HFFc6 (cell line): ENCODE measurements around the gene PLSCR4. TPM values are rescaled to one million over a fixed set of nuclear protein-coding genes. Genes with fewer than 3 reads are reported as not detected.

Experiments used
- DNase-seq: peaks from one replicate; pipeline ENCODE4 v3.0.0-alpha.2; 2018
- H3K27ac Mint-ChIP-seq: 2 replicates; pipeline ENCODE4 v1.8.0; 2020; ENCODE audit warnings: mild to moderate bottlenecking, mixed read lengths
- H3K27me3 Mint-ChIP-seq: 2 replicates; pipeline ENCODE4 v1.8.0; 2021; ENCODE audit warnings: mild to moderate bottlenecking, moderate library complexity, mixed read lengths; ENCODE audit not compliant: insufficient read depth
- H3K36me3 Mint-ChIP-seq: 2 replicates; pipeline ENCODE4 v1.8.0; 2021; ENCODE audit warnings: low read depth, mixed read lengths
- H3K4me1 Mint-ChIP-seq: 2 replicates; pipeline ENCODE4 v1.8.0; 2020; ENCODE audit warnings: low read depth, mixed read lengths
- H3K4me3 Mint-ChIP-seq: 2 replicates; pipeline ENCODE4 v1.8.0; 2020; ENCODE audit warnings: mild to moderate bottlenecking, moderate library complexity, mixed read lengths
- H3K9me3 Mint-ChIP-seq: 2 replicates; pipeline ENCODE4 v1.8.0; 2020; ENCODE audit warnings: mild to moderate bottlenecking, mixed read lengths
- total RNA-seq, 6 experiments: library from RNA; stranded (reverse); fragmentation: NEBNext Ultra II Directional; extraction: Animal tissue kit (Norgen Biotek cat#: 25700); gene quantifications; 2 replicates in 1 of 6; 3 replicates in 5 of 6; pipeline ENCODE4 v1.2.3, GENCODE V29; 2021
- TF ChIP-seq, protein P1 (sequence below): fragments of 200-600 bp; sonication (generic); IDR thresholded peaks from 2 replicates; pipeline ENCODE4 v1.5.0; 2021; ENCODE audit warnings: antibody characterized with exemption, mild to moderate bottlenecking

Gene PLSCR4
- total RNA-seq, 6 experiments from 2014 or later = 6.7 to 11.9 (median 9.8) TPM

DNA sequence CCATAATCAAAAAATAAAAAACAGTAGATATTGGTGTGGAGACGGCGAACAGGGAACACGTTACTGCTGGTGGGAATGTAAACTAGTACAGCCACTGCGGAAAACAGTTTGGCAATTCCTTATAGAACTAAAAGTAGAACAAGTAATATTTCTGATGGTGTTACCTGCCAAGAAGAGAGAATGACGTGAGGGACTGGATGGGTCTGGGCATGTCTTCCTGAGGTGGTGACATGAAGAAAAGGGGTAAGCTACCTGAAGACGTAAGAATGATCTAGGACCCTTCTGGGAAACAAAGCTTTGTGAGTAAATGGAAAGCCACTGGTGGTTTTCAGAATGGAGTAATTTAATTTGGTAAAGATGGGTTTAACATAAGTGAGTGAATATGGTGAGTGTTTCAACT, 70.5 kb downstream of the PLSCR4 start:
- no peaks in the 10 kb centered on the region for H3K9me3 Mint-ChIP-seq
- no peak overlapping the region for H3K4me3 Mint-ChIP-seq
- TF ChIP-seq, protein P1, sequence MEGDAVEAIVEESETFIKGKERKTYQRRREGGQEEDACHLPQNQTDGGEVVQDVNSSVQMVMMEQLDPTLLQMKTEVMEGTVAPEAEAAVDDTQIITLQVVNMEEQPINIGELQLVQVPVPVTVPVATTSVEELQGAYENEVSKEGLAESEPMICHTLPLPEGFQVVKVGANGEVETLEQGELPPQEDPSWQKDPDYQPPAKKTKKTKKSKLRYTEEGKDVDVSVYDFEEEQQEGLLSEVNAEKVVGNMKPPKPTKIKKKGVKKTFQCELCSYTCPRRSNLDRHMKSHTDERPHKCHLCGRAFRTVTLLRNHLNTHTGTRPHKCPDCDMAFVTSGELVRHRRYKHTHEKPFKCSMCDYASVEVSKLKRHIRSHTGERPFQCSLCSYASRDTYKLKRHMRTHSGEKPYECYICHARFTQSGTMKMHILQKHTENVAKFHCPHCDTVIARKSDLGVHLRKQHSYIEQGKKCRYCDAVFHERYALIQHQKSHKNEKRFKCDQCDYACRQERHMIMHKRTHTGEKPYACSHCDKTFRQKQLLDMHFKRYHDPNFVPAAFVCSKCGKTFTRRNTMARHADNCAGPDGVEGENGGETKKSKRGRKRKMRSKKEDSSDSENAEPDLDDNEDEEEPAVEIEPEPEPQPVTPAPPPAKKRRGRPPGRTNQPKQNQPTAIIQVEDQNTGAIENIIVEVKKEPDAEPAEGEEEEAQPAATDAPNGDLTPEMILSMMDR = no peak
- H3K4me1 Mint-ChIP-seq = peaks cover 25% of the 10 kb centered on the region
- H3K36me3 Mint-ChIP-seq = no peaks in the 10 kb centered on the region; the same call in 1 of the 2 replicates
- no peak for DNase-seq
- H3K27ac Mint-ChIP-seq = no peak overlapping the region
- H3K27me3 Mint-ChIP-seq = peaks cover 3% of the 10 kb centered on the region

DNA sequence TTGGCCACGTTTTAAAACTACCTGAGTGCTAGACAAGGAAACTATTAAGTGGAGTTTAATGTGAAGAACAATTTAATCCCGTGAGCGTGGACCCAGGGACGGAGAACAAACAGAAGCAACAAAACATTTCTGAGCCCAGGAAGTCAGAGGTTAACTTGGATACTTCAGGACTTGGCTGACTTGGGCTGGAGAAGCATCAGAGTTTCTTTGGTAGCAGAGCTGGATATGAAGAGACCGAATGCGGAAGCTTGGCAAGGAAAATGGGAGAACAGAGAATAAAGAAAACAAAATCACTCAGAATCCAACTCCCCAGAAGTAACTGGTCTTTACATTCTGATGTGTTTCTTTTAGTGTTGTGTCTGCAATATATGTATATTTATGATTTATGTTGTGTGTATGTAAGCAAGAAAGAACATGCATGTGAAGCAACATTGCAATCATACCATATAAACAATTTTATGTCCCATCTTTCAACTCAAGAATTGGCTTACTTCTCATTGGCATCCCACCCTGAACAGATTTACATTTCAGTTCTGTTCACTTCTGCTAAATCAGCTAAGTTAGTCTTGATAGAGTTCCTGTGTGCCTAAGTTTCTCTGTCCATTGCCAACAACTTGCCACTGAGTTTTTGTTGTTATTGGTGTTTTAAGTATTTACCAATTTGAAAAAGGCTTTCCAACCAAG, 72.8 kb downstream of the PLSCR4 start:
- TF ChIP-seq, protein P1 = no peak
- peaks cover 21% of the 10 kb centered on the region for H3K4me1 Mint-ChIP-seq
- no peak for DNase-seq
- peaks cover 3% of the 10 kb centered on the region for H3K27me3 Mint-ChIP-seq
- no peak overlapping the region for H3K27ac Mint-ChIP-seq
- H3K9me3 Mint-ChIP-seq = no peaks in the 10 kb centered on the region
- H3K4me3 Mint-ChIP-seq = no peak overlapping the region
- peaks cover 1% of the 10 kb centered on the region; the same call in 1 of the 2 replicates for H3K36me3 Mint-ChIP-seq

DNA sequence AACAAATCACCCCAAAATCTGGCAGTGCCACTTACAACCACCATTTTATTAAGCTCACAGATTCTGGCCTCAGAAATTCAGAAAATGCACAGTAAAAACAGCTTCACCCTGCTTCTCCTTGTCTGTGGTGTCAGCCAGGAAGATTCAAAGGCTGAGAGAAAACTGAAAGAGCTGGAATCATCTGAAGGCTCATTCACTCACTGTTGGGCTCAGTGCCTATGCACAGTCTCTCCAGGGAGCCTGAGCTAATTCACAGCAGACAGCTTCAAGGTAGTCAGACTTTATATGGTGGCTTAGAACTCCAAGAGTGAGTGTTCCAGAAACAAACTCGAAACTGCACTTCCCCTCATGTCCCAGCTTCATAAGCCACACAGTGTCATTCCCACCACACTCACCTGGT, 73.4 kb downstream of the PLSCR4 start:
- peak overlapping the region; percentile 36; the same call in 1 of the 2 replicates for H3K4me3 Mint-ChIP-seq
- peaks cover 27% of the 10 kb centered on the region for H3K4me1 Mint-ChIP-seq
- H3K27me3 Mint-ChIP-seq = peaks cover 3% of the 10 kb centered on the region
- no peaks in the 10 kb centered on the region for H3K9me3 Mint-ChIP-seq
- peak overlapping the region; percentile 10 for H3K27ac Mint-ChIP-seq
- peaks cover 6% of the 10 kb centered on the region; the same call in 1 of the 2 replicates for H3K36me3 Mint-ChIP-seq
- no peak for DNase-seq
- TF ChIP-seq, protein P1 = no peak

DNA sequence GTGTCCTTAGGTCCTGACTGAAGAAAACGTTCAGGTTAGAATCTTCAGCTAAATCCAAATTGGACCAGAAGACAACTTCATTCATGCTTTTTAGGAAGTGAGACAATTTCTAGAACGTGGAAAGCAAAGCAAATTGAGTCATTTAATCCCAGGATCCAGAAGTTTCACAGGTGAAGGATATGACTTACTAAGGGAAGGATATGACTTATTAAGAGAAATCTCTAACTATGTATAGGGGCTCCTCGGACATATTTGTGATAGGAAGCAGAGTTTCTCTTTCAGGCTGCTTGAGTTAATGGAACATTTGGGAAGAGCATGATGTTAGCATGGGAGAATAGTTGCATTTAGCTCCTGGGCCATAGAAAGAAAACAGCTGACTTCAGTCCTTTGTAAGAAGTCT, 73.8 kb downstream of the PLSCR4 start:
- peak overlapping the region; percentile 36 for H3K4me3 Mint-ChIP-seq
- no peaks in the 10 kb centered on the region; the same call in 1 of the 2 replicates for H3K9me3 Mint-ChIP-seq
- H3K27me3 Mint-ChIP-seq = peaks cover 3% of the 10 kb centered on the region
- peaks cover 31% of the 10 kb centered on the region for H3K4me1 Mint-ChIP-seq
- DNase-seq = no peak
- peaks cover 6% of the 10 kb centered on the region; the same call in 1 of the 2 replicates for H3K36me3 Mint-ChIP-seq
- TF ChIP-seq, protein P1 = no peak
- peak overlapping the region; percentile 10 for H3K27ac Mint-ChIP-seq

DNA sequence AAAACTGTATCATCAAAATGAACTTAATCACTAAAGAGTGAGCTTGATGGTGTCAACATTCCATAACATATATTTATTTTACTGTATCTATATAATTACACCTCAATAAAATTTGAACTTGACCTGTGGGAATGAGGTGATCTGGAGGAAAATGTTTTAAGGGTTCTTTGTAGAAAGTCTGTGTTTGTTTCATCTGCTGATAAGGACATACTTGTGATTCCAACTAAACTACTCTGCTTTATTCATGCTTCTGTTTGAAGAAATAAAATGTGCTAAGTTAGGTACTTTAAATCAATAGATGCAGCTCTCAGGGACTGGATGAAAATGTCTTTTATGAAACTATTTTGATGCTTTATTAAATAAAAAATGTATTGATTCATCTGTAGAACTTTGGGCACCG, 78.3 kb downstream of the PLSCR4 start:
- Mint-ChIP-seq H3K27me3 (no peaks in the 10 kb centered on the region), H3K9me3 (peaks cover 15% of the 10 kb centered on the region), H3K4me1 (peaks cover 49% of the 10 kb centered on the region), H3K4me3 (no peak overlapping the region), H3K27ac (no peak overlapping the region; the same call in 1 of the 2 replicates), H3K36me3 (peaks cover 26% of the 10 kb centered on the region)
- no peak for DNase-seq
- TF ChIP-seq, protein P1 = no peak
